ENCODE results near the gene DUSP16. TPM values are rescaled to one million over a fixed set of nuclear protein-coding genes. Genes with fewer than 3 reads are reported as not detected.

Gene DUSP16
- total RNA-seq, 4 donors from 2014 or later, result 15.3 to 29.0 (median 25.0) TPM

GRCh38 chr12:12452326-12452902, 110.2 kb downstream of the DUSP16 start:
- WGBS, 2 donors, result 89 to 93% methylated on average over 21 of the region's 21 CpGs
- TF ChIP-seq POLR2A (IDR thresholded peaks at IDR 0.05), result no peak
- TF ChIP-seq, protein P1, sequence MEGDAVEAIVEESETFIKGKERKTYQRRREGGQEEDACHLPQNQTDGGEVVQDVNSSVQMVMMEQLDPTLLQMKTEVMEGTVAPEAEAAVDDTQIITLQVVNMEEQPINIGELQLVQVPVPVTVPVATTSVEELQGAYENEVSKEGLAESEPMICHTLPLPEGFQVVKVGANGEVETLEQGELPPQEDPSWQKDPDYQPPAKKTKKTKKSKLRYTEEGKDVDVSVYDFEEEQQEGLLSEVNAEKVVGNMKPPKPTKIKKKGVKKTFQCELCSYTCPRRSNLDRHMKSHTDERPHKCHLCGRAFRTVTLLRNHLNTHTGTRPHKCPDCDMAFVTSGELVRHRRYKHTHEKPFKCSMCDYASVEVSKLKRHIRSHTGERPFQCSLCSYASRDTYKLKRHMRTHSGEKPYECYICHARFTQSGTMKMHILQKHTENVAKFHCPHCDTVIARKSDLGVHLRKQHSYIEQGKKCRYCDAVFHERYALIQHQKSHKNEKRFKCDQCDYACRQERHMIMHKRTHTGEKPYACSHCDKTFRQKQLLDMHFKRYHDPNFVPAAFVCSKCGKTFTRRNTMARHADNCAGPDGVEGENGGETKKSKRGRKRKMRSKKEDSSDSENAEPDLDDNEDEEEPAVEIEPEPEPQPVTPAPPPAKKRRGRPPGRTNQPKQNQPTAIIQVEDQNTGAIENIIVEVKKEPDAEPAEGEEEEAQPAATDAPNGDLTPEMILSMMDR (IDR thresholded peaks at IDR 0.05), result no peak
- H3K4me3 ChIP-seq (ENCODE audit: low read depth, poor library complexity, severe bottlenecking), result no peak overlapping the region
- intact Hi-C loops (cut with DNase I; ENCODE audit: low total_unique reads), result no loop called here
- DNase-seq (ENCODE audit: low spot score in 2 of 2), result no peak

- H3K4me3 ChIP-seq (ENCODE audit: low read depth, poor library complexity, severe bottlenecking), result no peak overlapping the region
- 94 to 95% methylated on average over 4 of the region's 4 CpGs for WGBS, 2 donors
- intact Hi-C loops (cut with DNase I; ENCODE audit: low total_unique reads), result no loop called here
- TF ChIP-seq POLR2A (IDR thresholded peaks at IDR 0.05), result no peak
- TF ChIP-seq, protein P1 (IDR thresholded peaks at IDR 0.05), result no peak
- no peak for DNase-seq (ENCODE audit: low spot score in 2 of 2)
These were observed 111.6 kb downstream of the DUSP16 start for GRCh38 chr12:12451098-12451497.

DNA sequence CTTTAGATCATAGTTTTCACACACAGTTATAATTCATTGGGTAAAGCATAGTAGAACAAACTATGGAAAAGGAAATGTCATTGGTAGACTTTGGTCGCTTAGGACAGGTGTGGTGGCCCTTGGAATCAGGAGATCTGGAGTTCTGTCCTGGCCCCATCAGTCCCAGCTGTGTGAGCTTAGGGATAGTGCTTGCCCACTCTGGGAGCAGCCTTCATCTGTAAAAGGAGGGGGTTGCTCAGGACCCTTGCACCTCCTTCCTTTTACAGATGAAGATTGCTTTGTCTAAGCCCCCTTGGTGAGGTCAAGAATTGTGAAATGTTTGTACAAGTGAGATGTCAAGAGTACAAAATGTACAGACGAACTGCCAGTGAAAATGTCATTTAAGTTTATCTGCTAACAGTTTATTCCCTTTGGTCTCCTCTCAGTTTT, 112.6 kb downstream of the DUSP16 start:
- intact Hi-C loops (cut with DNase I; ENCODE audit: low total_unique reads), result no loop called here
- no peak overlapping the region for H3K4me3 ChIP-seq (ENCODE audit: low read depth, poor library complexity, severe bottlenecking)
- no peak for TF ChIP-seq POLR2A (IDR thresholded peaks at IDR 0.05)
- TF ChIP-seq, protein P1 (IDR thresholded peaks at IDR 0.05), result no peak
- 93 to 95% methylated on average over 2 of the region's 2 CpGs for WGBS, 2 donors
- DNase-seq (ENCODE audit: low spot score in 2 of 2), result no peak

GRCh38 chr12:12449533-12450025, 113.1 kb downstream of the DUSP16 start:
- peak in 1 of 2 donors; percentile 54 for DNase-seq (ENCODE audit: low spot score in 2 of 2)
- intact Hi-C loops (cut with DNase I; ENCODE audit: low total_unique reads), result no loop called here
- TF ChIP-seq, protein P1 (IDR thresholded peaks at IDR 0.05), result no peak
- no peak for TF ChIP-seq POLR2A (IDR thresholded peaks at IDR 0.05)
- no peak overlapping the region for H3K4me3 ChIP-seq (ENCODE audit: low read depth, poor library complexity, severe bottlenecking)
- 69 to 77% methylated on average over 13 of the region's 13 CpGs for WGBS, 2 donors

- intact Hi-C loops (cut with DNase I; ENCODE audit: low total_unique reads), result no loop called here
- TF ChIP-seq, protein P1 (IDR thresholded peaks at IDR 0.05), result no peak
- TF ChIP-seq POLR2A (IDR thresholded peaks at IDR 0.05), result no peak
- 97% methylated on average over 10 of the region's 10 CpGs for WGBS, 2 donors
- no peak overlapping the region for H3K4me3 ChIP-seq (ENCODE audit: low read depth, poor library complexity, severe bottlenecking)
- no peak for DNase-seq (ENCODE audit: low spot score in 2 of 2)
These were observed 114.8 kb downstream of the DUSP16 start for GRCh38 chr12:12447837-12448236.

GRCh38 chr12:12447236-12447635, 115.4 kb downstream of the DUSP16 start:
- no peak for DNase-seq (ENCODE audit: low spot score in 2 of 2)
- H3K4me3 ChIP-seq (ENCODE audit: low read depth, poor library complexity, severe bottlenecking), result no peak overlapping the region
- WGBS, 2 donors, result 67 to 72% methylated on average over 8 of the region's 8 CpGs
- no peak for TF ChIP-seq POLR2A (IDR thresholded peaks at IDR 0.05)
- TF ChIP-seq, protein P1 (IDR thresholded peaks at IDR 0.05), result no peak
- intact Hi-C loops (cut with DNase I; ENCODE audit: low total_unique reads), result no loop called here

Measured in lower leg skin (tissue), 4 donors.